Spleen (tissue), 7 donors: ENCODE measurements around the gene SPINT2.

ENCODE experiments used
- POLR2A ChIP-seq, 3 donors: fragments of 450-650 bp; IDR thresholded peaks; one replicate each; pipeline ENCODE4 v1.5.1; 2017; ENCODE audit warnings: antibody characterized with exemption in 3 of 3, mild to moderate bottlenecking in 1 of 3
- TF ChIP-seq, protein P1 (sequence below), 11 experiments: fragments of 200-600 bp in 7 of 11; fragments of 450-650 bp in 4 of 11; sonication (generic) in 4 of 11; IDR thresholded peaks in 8 of 11; conservative IDR thresholded peaks in 3 of 11; 1 replicate in 7 of 11; 2 replicates in 4 of 11; pipeline versions ENCODE4 v1.4.0 to v1.8.0; 2016 to 2021; ENCODE audit warnings: antibody characterized with exemption in 11 of 11, inconsistent platforms in 4 of 11, mild to moderate bottlenecking in 1 of 11
- donor health status: DM: no; HTN: no; CAD: no; lungs with moderate emphysema.
- donor health status: DM: no; HTN: no; CAD: no.
- donor health status: DM: no; HTN: no; CAD: no.

DNA sequence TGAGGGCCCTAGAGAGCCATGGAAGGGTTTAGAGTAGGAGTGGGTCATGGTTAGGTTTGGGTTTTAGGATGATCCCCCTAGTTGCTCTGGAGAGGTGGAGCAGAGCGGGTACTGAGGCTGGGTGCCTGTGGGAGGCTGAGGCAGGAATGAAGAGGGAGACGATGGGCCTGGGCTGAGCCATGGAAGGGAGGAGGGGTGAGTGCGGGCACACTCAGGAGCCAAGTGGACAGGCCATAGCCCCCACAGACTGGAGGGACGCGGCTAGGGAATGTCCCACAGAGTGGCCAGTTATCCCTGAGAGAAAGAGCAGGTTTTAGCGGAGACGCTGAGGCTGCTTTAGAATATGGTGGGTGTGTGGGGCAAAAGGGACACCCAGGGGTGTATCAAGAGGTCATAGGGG, 65.3 kb downstream of the SPINT2 start:
- TF ChIP-seq POLR2A (IDR thresholded peaks at IDR 0.05) = no peak
- TF ChIP-seq, protein P1, sequence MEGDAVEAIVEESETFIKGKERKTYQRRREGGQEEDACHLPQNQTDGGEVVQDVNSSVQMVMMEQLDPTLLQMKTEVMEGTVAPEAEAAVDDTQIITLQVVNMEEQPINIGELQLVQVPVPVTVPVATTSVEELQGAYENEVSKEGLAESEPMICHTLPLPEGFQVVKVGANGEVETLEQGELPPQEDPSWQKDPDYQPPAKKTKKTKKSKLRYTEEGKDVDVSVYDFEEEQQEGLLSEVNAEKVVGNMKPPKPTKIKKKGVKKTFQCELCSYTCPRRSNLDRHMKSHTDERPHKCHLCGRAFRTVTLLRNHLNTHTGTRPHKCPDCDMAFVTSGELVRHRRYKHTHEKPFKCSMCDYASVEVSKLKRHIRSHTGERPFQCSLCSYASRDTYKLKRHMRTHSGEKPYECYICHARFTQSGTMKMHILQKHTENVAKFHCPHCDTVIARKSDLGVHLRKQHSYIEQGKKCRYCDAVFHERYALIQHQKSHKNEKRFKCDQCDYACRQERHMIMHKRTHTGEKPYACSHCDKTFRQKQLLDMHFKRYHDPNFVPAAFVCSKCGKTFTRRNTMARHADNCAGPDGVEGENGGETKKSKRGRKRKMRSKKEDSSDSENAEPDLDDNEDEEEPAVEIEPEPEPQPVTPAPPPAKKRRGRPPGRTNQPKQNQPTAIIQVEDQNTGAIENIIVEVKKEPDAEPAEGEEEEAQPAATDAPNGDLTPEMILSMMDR (IDR thresholded peaks at IDR 0.05 in 8 of 11, conservative IDR thresholded peaks at IDR 0.05 in 3 of 11) = no peak
